ENCODE results near the gene SNAP29. TPM values are rescaled to one million over a fixed set of nuclear protein-coding genes. Genes with fewer than 3 reads are reported as not detected.
"Not testable (repeated sequence)": the region's sequence is repeated elsewhere in the genome, so short reads cannot be mapped to it uniquely, and the experiment has no call there.

Gene SNAP29
- total RNA-seq, 4 donors from 2014 or later, result 22.1 to 41.1 (median 28.7) TPM

DNA sequence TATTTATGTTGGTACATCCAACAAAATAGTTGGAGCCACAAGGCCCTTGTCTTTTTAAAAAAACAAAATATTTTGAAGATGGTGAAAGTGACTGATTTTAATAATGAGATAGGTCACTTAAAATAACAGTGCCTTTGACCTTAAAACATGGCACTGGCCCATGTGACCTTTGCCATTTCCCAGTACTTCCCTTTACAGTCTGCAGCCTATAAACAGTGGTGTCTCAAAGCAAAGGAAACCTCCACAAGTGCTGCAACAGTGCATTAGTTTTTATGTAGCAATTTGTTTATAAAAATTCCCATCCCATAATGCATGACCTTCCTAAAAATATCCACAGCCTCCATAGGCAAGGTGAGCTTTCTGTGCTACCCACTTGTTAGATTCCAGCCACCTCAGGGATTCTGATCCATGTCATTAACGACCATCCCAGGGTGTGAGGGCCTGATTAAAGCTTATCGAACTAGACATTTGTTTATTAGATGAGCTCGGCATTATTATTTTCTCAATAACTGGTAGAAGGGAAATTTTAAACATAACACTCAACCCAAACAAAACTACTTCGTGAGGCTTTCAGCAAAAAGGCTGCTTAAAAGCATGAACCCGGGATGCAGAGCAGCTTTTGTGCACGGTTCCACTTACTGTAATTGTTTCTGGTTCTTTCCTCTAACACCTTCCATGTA, 30.4 kb downstream of the SNAP29 start:
- TF ChIP-seq, protein P1, sequence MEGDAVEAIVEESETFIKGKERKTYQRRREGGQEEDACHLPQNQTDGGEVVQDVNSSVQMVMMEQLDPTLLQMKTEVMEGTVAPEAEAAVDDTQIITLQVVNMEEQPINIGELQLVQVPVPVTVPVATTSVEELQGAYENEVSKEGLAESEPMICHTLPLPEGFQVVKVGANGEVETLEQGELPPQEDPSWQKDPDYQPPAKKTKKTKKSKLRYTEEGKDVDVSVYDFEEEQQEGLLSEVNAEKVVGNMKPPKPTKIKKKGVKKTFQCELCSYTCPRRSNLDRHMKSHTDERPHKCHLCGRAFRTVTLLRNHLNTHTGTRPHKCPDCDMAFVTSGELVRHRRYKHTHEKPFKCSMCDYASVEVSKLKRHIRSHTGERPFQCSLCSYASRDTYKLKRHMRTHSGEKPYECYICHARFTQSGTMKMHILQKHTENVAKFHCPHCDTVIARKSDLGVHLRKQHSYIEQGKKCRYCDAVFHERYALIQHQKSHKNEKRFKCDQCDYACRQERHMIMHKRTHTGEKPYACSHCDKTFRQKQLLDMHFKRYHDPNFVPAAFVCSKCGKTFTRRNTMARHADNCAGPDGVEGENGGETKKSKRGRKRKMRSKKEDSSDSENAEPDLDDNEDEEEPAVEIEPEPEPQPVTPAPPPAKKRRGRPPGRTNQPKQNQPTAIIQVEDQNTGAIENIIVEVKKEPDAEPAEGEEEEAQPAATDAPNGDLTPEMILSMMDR (IDR thresholded peaks at IDR 0.05 in 4 of 5, conservative IDR thresholded peaks at IDR 0.05 in 1 of 5), result no peak
- TF ChIP-seq POLR2A (IDR thresholded peaks at IDR 0.05), result no peak
- no peak for DNase-seq
- Histone ChIP-seq H3K36me3 (peaks cover 0 to 38% of the 10 kb centered on the region in 2 donors), H3K4me1 (no peaks in the 10 kb centered on the region), H3K27me3 (no peaks in the 10 kb centered on the region), H3K4me3 (no peak overlapping the region), H3K9me3 (no peaks in the 10 kb centered on the region), H3K27ac (no peak overlapping the region)
- in situ Hi-C loops (cut with MboI; ENCODE audit: low sequenced_read_pairs in 4 of 4) (loop anchor here in 1 of 4 donors (10.0 kb wide), 1 partner anchor 116 kb away; the partner anchor contains the start of gene THAP7), intact Hi-C loops (cut with DNase I; ENCODE audit: low total_unique reads) (loop anchor here (10.0 kb wide), 2 partner anchors 66 to 116 kb away; partner anchors contain the start of gene THAP7)
- no peak for ATAC-seq

DNA sequence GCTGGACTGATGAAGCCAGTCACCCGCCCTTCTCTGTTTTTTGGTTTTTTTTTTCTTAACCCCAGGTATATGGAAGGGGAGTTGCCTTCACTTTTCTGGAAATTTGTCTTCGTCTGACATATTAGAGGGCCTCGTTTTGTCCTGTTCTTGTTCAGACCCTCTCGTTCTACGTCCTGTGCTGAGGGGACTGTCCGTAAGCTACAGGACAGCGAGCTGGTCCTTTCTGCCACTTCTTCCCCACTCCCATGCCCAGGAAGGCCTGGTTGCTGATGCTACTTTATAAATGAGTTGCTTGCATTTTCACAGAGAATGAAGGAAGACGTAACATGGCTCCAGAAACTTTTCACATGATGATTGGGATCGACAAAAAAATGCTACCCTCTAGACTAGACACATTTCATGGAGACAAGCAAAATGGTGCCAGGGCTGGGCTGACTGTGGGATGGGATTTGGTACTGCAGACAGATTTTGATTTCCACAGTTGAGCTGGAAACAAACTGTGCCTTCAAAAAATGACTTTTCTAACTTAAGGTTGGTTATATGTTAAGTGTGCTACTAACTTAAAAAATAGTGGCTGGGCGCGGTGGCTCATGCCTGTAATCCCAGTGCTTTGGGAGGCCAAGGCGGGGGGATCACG, 31.2 kb downstream of the SNAP29 start:
- Histone ChIP-seq H3K4me3 (no peak overlapping the region), H3K27me3 (no peaks in the 10 kb centered on the region), H3K9me3 (no peaks in the 10 kb centered on the region), H3K36me3 (peaks cover 0 to 31% of the 10 kb centered on the region in 2 donors), H3K4me1 (no peaks in the 10 kb centered on the region), H3K27ac (no peak overlapping the region)
- intact Hi-C loops (cut with DNase I; ENCODE audit: low total_unique reads) (loop anchor here (10.0 kb wide), 2 partner anchors 65 to 115 kb away; partner anchors contain the start of gene THAP7), in situ Hi-C loops (cut with MboI; ENCODE audit: low sequenced_read_pairs in 4 of 4) (loop anchor here in 1 of 4 donors (10.0 kb wide), 1 partner anchor 115 kb away; the partner anchor contains the start of gene THAP7)
- ATAC-seq, result no peak
- no peak for DNase-seq
- no peak for TF ChIP-seq POLR2A (IDR thresholded peaks at IDR 0.05)
- TF ChIP-seq, protein P1 (IDR thresholded peaks at IDR 0.05 in 4 of 5, conservative IDR thresholded peaks at IDR 0.05 in 1 of 5), result no peak

DNA sequence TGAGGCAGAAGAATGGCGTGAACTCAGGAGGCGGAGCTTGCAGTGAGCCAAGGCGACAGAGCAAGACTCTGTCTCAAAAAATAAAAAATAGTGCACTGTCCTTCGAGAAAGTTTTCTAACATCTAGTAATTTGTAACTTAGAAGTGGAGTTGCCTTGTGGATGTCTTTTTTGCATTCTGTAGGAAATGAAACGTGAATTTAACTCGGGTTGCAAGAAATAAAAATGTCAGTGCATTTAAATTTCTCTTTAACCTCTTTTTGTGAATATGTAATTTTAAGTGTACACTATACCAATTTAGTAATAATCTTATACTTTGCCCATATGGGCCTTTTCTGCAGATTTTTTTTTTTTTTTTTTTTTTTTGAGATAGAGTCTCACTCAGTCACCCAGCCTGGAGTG, 32.2 kb downstream of the SNAP29 start:
- Histone ChIP-seq H3K36me3 (peaks cover 0 to 31% of the 10 kb centered on the region in 2 donors), H3K27me3 (no peaks in the 10 kb centered on the region), H3K9me3 (no peaks in the 10 kb centered on the region), H3K4me1 (no peaks in the 10 kb centered on the region), H3K4me3 (no peak overlapping the region), H3K27ac (no peak overlapping the region)
- ATAC-seq (no peak), DNase-seq (no peak)
- TF ChIP-seq, protein P1 (IDR thresholded peaks at IDR 0.05 in 4 of 5, conservative IDR thresholded peaks at IDR 0.05 in 1 of 5), result no peak
- TF ChIP-seq POLR2A (IDR thresholded peaks at IDR 0.05), result no peak
- intact Hi-C loops (cut with DNase I; ENCODE audit: low total_unique reads), result no loop called here
- in situ Hi-C loops (cut with MboI; ENCODE audit: low sequenced_read_pairs in 4 of 4), result no loop called here

DNA sequence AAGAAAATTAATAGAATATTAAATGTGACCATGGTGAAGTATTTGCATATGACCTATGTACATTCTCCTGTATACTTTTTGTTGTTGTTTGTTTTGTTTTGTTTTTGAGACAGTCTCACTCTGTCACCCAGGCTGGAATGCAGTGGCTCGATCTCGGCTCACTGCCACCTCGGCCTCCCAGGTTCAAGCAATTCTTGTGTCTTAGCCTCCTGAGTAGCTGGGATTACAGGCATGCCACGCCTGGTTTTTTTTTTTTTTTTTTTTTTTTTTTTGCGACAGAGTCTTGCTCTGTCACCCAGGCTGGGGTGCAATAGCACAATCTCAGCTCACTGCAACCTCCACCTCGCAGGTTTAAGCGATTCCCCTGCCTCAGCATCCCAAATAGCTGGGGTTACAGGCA, 38.9 kb downstream of the SNAP29 start:
- ATAC-seq; H3K4me1 ChIP-seq; H3K9me3 ChIP-seq; H3K4me3 ChIP-seq; H3K36me3 ChIP-seq; H3K27me3 ChIP-seq; H3K27ac ChIP-seq; in situ Hi-C loops (cut with MboI; ENCODE audit: low sequenced_read_pairs in 4 of 4); DNase-seq; intact Hi-C loops (cut with DNase I; ENCODE audit: low total_unique reads): not testable (repeated sequence)

DNA sequence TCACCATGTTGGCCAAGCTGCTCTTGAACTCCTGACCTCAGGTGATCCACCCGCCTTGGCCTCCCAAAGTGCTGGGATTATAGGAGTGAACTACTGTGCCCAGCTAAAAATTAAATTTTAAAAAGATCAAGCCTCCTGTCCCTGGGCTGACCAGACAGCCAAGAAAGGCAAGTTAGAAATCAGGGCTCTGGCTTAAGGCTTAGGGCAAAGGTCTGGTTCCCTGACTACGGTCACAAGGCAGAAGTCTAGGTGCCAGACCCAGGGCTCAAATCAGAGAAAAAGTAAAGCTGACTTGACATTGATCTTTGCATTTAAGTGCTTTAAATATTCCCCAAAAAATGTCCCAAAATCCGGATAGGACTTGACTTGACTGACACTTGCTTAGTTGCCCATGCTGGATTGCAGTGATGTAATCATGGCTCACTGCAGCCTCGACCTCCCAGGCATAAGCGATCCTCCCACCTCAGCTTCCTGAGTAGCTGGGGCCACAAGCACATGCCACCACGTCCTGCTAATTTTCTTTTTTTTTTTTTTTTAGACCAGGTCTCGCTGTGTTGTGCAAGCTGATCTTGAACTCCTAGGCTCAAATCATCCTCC, 41.1 kb downstream of the SNAP29 start:
- ATAC-seq (no peak), DNase-seq (no peak)
- Histone ChIP-seq H3K27ac (no peak overlapping the region), H3K4me1 (no peaks in the 10 kb centered on the region), H3K4me3 (no peak overlapping the region), H3K36me3 (no peaks in the 10 kb centered on the region), H3K9me3 (no peaks in the 10 kb centered on the region), H3K27me3 (no peaks in the 10 kb centered on the region)
- TF ChIP-seq POLR2A (IDR thresholded peaks at IDR 0.05), result no peak
- TF ChIP-seq, protein P1 (IDR thresholded peaks at IDR 0.05 in 4 of 5, conservative IDR thresholded peaks at IDR 0.05 in 1 of 5), result no peak
- intact Hi-C loops (cut with DNase I; ENCODE audit: low total_unique reads) (no loop called here), in situ Hi-C loops (cut with MboI; ENCODE audit: low sequenced_read_pairs in 4 of 4) (no loop called here)

DNA sequence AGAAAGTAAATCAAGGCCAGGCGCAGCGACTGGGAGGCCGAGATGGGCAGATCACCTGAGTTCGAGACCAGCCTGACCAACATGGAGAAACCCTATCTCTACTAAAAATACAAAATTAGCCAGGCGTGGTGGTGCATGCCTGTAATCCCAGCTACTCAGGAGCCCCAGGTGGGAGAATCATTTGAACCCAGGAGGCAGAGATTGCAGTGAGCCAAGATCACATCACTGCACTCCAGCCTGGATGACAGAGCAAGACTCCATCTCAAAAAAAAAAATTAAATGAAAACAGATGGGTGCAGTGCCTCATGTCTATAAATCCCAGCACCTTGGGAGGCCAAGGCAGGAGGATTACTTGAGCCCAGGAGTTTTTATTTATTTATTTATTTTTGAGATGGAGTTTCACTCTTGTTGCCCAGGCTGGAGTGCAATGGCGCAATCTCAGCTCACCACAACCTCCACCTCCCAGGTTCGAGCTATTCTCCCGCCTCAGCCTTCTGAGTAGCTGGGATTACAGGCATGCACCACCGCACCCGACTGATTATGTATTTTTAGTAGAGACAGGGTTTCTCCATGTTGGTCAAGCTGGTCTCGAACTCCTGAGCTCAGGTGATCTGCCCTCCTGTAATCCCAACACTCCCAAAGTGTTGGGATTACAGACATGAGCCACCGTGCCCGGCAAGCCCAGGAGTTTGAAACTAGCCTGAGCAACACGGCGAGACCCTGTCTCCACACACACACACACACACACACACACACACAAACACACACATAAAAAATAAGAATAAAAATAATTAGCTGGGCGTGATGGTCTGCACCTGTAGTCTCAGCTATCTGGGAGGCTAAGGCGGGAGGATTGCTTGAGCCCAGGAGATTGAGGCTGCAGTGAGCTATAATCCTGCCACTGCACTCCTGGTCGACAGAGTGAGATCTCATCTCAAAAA, 42.6 kb downstream of the SNAP29 start:
- DNase-seq; H3K4me3 ChIP-seq; intact Hi-C loops (cut with DNase I; ENCODE audit: low total_unique reads); in situ Hi-C loops (cut with MboI; ENCODE audit: low sequenced_read_pairs in 4 of 4); ATAC-seq; H3K27me3 ChIP-seq; H3K27ac ChIP-seq; H3K36me3 ChIP-seq; H3K9me3 ChIP-seq; H3K4me1 ChIP-seq: not testable (repeated sequence)

Measured in gastrocnemius medialis (tissue), 4 donors.